SK-N-SH treated with all-trans-retinoic acid at 6 μM for 48 hours (cell line): ENCODE measurements around the gene TSKS.

Source experiments
- PPARA ChIP-seq: fragments of 250-450 bp; sonication (Bioruptor Pico); IDR thresholded peaks from 2 replicates; pipeline ENCODE4 v1.5.0; 2020; ENCODE audit warnings: mild to moderate bottlenecking, borderline replicate concordance
- TF ChIP-seq, protein P1 (sequence below): fragments of 250-450 bp; sonication (Bioruptor Pico); IDR thresholded peaks from 2 replicates; pipeline ENCODE4 v1.8.0; 2021; ENCODE audit warnings: low read depth, mild to moderate bottlenecking, moderate library complexity, borderline replicate concordance
- TF ChIP-seq, protein P2 (sequence below): fragments of 250-450 bp; sonication (Bioruptor Pico); IDR thresholded peaks from 2 replicates; pipeline ENCODE4 v1.8.0; 2020; ENCODE audit warnings: mild to moderate bottlenecking, moderate library complexity, borderline replicate concordance
- TF ChIP-seq, protein P3 (sequence below): fragments of 250-450 bp; sonication (Bioruptor Pico); IDR thresholded peaks from 2 replicates; pipeline ENCODE4 v1.5.0; 2020; ENCODE audit warnings: mild to moderate bottlenecking, moderate library complexity

DNA sequence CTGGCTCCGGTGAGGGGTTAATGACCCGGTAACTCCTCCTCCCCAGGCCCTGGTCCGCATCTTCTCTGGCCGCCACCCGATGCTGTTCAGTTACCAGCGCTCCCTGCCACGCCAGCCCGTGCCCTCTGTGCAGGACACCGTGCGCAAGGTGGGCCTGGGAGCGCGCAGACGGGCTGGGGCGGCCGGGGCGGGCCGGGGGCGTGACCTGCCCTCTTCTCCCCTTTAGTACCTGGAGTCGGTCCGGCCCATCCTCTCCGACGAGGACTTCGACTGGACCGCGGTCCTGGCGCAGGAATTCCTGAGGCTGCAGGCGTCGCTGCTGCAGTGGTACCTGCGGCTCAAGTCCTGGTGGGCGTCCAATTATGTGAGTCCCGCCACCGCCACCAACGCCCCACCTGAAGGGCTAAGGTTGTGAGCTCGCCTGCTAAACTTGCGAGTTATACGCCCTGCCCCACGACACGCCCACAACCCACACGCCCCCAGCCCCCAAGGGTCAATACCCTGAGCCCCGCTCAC lies 61.8 kb downstream of the TSKS start:
- TF ChIP-seq PPARA (CRISPR knock-in tag) = no peak
- TF ChIP-seq, protein P1, sequence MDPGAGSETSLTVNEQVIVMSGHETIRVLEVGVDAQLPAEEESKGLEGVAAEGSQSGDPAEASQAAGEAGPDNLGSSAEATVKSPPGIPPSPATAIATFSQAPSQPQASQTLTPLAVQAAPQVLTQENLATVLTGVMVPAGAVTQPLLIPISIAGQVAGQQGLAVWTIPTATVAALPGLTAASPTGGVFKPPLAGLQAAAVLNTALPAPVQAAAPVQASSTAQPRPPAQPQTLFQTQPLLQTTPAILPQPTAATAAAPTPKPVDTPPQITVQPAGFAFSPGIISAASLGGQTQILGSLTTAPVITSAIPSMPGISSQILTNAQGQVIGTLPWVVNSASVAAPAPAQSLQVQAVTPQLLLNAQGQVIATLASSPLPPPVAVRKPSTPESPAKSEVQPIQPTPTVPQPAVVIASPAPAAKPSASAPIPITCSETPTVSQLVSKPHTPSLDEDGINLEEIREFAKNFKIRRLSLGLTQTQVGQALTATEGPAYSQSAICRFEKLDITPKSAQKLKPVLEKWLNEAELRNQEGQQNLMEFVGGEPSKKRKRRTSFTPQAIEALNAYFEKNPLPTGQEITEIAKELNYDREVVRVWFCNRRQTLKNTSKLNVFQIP (CRISPR knock-in tag) = no peak
- TF ChIP-seq, protein P2, sequence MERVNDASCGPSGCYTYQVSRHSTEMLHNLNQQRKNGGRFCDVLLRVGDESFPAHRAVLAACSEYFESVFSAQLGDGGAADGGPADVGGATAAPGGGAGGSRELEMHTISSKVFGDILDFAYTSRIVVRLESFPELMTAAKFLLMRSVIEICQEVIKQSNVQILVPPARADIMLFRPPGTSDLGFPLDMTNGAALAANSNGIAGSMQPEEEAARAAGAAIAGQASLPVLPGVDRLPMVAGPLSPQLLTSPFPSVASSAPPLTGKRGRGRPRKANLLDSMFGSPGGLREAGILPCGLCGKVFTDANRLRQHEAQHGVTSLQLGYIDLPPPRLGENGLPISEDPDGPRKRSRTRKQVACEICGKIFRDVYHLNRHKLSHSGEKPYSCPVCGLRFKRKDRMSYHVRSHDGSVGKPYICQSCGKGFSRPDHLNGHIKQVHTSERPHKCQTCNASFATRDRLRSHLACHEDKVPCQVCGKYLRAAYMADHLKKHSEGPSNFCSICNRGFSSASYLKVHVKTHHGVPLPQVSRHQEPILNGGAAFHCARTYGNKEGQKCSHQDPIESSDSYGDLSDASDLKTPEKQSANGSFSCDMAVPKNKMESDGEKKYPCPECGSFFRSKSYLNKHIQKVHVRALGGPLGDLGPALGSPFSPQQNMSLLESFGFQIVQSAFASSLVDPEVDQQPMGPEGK (CRISPR knock-in tag) = no peak
- TF ChIP-seq, protein P3, sequence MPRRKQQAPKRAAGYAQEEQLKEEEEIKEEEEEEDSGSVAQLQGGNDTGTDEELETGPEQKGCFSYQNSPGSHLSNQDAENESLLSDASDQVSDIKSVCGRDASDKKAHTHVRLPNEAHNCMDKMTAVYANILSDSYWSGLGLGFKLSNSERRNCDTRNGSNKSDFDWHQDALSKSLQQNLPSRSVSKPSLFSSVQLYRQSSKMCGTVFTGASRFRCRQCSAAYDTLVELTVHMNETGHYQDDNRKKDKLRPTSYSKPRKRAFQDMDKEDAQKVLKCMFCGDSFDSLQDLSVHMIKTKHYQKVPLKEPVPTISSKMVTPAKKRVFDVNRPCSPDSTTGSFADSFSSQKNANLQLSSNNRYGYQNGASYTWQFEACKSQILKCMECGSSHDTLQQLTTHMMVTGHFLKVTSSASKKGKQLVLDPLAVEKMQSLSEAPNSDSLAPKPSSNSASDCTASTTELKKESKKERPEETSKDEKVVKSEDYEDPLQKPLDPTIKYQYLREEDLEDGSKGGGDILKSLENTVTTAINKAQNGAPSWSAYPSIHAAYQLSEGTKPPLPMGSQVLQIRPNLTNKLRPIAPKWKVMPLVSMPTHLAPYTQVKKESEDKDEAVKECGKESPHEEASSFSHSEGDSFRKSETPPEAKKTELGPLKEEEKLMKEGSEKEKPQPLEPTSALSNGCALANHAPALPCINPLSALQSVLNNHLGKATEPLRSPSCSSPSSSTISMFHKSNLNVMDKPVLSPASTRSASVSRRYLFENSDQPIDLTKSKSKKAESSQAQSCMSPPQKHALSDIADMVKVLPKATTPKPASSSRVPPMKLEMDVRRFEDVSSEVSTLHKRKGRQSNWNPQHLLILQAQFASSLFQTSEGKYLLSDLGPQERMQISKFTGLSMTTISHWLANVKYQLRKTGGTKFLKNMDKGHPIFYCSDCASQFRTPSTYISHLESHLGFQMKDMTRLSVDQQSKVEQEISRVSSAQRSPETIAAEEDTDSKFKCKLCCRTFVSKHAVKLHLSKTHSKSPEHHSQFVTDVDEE (CRISPR knock-in tag) = no peak
